HG02588 (cell line): ENCODE measurements around the gene SYT11.
"Not testable (repeated sequence)": the region's sequence is repeated elsewhere in the genome, so short reads cannot be mapped to it uniquely, and the experiment has no call there.

Source experiments
- ATAC-seq: cut with Tn5 transposase; IDR thresholded peaks from one replicate; pipeline ENCODE4 v1.9.1; 2021; ENCODE audit warnings: mild to moderate bottlenecking, moderate library complexity; ENCODE audit not compliant: unreplicated experiment

Gene SYT11, protein sequence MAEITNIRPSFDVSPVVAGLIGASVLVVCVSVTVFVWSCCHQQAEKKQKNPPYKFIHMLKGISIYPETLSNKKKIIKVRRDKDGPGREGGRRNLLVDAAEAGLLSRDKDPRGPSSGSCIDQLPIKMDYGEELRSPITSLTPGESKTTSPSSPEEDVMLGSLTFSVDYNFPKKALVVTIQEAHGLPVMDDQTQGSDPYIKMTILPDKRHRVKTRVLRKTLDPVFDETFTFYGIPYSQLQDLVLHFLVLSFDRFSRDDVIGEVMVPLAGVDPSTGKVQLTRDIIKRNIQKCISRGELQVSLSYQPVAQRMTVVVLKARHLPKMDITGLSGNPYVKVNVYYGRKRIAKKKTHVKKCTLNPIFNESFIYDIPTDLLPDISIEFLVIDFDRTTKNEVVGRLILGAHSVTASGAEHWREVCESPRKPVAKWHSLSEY

DNA sequence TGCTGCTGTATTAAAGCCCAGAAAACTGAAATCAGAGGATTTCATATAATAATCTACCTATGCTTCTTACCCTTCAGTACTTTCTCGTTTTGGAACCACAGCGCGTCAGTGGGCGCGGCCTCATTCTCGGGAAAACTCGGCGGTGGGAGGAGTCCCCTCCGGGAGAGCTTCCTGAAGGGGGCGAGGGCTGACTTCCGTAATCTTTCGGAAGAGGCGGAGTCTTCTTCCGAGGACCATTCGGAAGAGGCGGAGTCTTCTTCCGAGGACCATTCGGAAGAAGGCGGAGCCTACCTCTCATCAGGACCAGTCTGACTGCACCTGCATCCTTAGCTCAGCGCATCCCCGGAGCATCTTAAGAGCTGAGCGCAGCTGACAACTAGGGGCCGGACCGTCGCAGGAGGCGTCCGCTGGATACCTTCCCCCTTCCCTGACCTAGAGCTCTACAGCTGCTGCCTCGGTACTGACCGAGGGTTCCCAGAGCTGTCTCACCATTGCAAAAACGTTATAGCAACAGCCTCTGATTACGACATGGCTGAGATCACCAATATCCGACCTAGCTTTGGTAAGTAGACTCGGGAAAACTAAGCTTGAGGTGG is at the start of gene SYT11:
TSS of gene SYT11 (plus strand) at position 334 of the 596 bp plus-strand sequence. CDS start at position 529, 195 bp downstream.
- peak; percentile 61 for ATAC-seq

DNA sequence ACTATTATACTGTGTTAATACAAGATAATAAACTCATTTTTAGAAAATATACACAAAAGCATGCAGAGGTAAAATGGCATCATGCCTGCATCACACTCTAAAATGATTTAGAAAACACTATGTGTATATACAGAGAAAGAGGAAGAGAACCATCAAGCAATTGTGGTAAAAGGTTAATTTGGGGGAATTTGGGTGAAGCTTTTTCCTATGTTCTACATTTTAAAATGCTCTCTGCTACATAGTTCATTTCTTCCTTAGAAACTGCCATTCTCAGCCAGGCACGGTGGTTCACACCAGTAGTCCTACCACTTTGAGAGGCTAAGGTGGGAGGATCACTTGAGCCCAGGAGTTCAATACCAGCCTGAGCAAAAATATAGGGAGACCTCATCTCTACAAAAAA is 46.5 kb upstream of the SYT11 start:
- ATAC-seq = no peak

DNA sequence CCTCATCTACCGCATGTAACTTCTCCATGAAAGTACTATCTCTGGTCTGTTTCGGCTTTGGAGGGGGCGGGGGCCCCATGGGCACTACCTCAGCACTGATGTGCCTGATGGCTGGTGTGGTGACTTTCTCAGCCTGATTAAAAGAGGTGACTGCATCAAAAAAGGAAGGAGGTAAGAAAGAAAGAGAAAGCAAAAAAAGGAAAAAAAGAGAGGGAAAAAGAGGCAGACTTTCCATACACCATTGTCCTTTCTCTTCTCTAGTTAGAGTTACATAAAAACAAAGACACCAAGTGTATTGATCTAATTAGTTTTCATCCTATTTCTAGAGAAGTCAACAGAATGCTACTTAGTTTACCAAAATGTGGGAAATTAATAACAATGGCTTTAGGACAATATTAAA is 45.7 kb upstream of the SYT11 start:
- no peak for ATAC-seq

DNA sequence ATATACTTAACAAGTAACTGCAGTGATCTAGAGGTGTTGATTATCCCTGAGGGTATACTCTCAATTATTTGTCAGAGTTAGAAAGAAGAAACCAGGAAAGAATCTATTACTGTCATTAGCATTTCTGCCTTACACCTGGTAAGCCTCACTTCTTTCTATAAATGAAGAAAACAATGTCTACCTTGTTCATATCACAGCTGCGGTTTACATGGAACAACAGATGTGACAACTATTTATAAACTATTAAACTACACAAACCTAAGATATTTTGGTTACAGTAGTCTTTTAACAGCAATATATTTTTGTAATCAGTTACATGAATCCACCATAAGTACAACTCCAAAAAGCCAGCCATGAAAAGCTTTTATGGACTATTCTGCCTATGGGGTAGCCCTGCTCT is 43.0 kb upstream of the SYT11 start:
- no peak for ATAC-seq

DNA sequence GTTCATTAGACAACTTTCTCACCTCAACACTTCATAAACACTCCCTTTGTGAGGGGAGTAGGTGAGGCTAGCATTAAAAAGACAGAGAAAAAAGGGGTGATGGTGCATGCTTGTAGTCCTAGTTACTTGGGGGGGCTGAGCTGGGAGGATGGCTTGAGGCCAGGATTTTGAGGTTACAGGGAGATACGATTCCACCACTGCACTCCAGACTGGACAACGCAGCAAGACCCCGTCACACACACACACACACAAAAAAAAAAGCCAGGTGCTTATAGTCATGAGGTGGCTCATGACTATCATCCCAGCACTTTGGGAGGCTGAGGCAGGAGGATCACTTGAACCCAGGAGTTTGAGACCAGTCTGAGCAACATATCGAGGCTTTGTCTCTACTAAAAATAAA is 31.9 kb upstream of the SYT11 start:
- no peak for ATAC-seq

DNA sequence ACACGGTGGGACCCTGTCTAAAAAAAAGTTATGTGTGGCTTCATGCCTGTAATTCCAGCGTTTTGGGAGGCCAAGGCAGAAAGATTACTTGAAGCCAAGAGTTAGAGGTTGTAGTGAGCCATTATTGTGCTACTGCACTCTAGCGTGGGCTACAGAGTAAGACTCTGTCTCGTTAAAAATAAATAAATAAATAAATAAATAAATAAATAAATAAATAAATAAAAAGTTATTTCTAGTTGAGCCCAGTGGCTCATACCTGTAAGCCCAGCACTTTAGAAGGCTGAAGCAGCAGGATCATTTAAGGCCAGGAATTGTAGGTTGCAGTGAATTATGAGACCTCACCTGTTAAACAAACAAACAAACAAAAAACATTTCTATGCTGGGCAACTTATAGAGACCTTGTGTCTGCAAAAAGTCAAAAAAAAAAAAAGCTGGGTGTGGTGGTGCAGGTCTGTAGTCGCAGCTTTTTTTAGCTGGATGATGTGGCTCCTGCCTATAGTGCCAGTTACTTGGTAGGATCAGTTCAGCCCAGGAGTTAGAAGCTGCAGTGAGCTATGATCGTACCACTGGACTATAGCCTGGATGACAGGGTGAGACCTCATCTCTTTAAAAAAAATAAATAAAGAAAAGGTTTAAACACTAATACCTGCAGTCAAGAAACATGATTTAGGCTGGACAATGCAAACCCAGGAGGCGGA is 27.9 kb upstream of the SYT11 start:
- no peak for ATAC-seq

DNA sequence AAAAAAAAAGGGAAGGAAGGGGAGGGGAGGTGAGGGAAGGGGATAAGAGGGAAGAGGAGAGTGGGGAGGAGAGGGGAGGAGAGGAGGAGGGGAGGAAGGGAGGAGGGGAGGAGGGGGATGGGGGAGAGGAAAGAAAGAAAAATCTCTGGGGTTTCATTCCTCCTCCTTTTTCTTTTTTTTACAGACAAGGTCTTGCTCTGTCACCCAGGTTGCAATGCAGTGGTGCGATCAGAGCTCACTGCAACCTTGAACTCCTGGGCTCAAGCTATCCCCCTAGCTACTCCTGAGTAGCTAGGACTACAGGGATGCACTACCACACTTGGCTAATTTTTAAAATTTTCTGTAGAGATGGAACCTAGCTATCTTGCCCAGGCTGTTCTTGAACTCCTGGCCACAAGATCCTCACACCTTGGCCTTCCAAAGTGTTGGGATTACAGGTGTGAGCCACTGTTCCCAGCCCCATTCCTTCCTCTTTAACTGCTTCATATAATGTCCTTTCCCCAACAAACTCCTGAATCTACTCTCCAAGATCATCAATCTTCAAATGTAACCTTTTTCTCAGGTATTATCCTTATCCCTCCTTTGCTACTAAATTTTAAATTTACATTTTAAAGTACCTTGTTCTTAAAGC is 25.6 kb upstream of the SYT11 start:
- ATAC-seq = no peak

DNA sequence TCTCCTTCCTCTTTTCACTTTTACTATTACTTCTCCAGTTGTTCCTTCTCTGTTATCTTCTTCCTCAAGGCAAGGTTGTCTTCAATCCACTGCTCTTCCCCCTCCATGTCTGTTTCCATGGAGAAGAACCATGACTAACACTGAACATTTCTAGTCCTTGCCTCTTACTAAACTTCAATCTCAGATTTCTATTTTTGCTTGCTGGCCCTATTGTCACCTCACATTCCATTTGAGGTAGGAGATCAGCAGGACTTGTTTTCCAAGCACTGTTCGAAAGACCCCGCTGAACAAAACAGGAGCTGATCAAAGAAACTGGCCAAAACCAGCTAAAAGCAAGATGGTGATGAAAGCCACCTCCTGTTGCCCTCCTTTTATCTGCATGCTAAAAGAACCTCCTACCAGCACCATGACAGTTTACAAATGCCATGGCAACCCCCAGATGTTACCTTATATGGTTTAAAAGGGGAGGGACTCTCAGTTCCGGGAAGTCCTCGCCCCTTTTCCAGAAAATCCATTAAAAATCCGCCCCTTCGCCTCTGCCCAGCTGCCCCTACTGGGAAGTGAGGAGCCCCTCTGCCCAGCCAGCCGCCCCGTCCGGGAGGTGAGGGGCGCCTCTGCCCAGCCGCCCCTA is 25.0 kb upstream of the SYT11 start:
- ATAC-seq = no peak

DNA sequence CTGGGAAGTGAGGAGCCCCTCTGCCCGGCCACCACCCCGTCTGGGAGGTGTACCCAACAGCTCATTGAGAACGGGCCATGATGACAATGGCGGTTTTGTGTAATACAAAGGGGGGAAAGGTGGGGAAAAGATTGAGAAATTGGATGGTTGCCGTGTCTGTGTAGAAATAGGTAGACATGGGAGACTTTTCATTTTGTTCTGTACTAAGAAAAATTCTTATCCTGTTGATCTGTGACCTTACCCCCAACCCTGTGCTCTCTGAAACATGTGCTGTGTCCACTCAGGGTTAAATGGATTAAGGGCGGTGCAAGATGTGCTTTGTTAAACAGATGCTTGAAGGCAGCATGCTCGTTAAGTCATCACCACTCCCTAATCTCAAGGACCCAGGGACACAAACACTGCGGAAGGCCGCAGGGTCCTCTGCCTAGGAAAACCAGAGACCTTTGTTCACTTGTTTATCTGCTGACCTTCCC is 24.4 kb upstream of the SYT11 start:
- ATAC-seq = not testable (repeated sequence)

DNA sequence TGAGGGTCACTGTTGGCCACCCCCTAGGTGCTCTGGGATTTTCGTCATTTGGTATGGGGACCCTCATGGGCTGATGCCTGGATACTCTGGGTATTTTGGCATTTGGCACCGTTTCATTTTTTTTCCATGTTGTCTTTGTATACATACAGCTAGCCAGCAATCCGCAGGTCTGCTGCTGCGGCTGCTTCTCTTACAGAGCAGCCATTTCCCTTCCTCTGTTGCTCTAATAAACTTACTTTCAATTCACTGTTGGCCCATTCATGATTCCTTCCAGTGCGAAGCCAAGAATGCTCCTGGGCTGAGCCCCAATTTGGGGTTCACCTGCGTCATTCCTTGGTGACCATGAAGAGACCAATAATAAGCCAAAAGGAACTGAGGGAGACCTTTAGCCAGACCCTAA is 23.8 kb upstream of the SYT11 start:
- ATAC-seq = no peak

DNA sequence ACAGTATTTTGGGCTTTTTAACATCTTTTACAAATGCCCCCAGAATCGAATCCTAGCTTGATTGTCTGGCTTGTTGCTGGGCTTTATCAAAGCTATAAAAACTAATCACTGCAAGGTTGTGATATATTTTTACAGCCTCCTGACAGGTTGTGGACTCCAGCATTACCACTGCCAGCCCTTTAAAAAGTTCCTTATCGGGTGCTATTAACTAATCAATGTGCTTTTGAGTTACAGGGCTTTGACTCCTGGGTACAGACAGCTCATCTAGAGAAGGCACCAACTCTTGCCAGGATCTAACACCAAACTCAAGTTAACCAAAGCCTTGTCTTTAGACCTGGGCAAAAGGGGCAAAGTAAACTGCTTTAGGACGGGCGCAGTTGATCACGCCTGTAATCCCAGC is 19.0 kb upstream of the SYT11 start:
- no peak for ATAC-seq

DNA sequence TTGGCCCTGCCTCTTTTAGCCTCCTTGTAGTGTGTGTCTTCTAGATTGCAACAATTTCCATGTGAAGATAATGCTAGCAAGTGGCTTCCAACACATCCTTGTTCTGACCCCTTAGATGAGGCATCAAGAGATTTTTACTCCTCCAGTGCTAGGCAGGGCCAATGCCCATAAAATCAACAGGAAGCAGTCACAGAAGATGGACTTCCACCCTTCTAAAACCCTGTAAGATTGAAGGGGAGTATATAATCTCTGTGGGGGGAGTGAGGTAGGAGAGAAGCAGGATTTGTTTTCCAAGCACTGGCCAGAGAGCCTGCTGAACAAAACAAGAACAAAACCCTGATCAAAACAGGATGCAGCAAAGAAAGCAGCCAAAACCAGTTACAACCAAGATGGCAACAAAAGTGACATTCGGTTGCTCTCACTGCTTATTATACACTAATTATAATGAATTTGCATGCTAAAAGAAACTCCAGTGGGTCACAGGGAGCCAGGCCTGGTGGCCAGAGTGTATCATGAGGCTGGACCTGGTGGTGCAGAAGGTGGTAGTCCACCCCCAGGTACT is 14.4 kb upstream of the SYT11 start:
- no peak for ATAC-seq

DNA sequence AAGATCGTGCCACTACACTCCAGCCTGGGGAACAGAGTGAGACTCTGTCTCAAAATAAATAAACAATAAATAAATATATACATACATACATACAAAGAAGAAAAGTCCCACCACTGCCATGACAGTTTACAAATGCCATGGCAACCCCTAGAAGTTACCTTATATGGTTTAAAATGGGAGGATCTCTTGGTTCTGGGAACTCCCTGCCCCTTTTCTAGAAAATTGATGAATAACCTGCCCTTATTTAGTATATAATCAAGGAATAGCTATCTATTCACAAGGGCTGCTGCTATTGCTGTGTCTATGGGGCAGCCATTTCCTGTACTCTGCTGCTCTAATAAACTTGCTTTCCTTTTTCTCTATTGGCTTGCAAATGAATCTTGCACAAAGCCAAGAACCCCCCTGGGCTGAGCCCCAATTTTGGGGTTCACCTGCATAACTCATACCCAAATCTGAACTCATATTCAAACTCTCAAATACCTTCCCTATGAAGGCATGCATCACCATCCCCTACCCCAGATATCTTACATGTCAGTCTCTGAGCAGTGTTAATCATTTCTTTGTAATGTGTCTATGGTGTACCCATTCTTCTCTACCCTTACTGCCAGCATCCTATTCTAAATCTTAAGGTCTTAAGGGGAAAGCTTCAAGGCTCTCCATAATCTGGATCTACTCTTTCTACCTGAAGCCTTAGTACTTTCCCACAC is 11.4 kb upstream of the SYT11 start:
- ATAC-seq = no peak

DNA sequence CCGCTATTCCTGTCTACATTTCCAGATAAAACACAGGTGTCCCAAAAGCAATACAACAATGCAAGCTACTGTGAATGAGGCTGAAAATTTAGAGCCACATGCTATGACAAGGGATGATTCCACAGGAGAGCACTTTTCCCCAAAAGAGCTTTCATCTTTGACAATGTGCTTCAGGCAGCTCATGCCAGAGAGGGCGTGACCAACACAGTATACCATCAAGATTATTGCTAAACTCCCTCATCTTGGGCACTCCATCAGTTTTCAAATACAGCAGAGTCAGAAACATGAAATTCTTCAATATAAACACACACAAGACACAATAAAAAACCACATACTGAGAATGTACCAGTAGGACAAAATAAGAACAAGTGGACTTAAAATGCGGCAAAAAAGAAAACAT is 9.0 kb upstream of the SYT11 start:
- no peak for ATAC-seq

DNA sequence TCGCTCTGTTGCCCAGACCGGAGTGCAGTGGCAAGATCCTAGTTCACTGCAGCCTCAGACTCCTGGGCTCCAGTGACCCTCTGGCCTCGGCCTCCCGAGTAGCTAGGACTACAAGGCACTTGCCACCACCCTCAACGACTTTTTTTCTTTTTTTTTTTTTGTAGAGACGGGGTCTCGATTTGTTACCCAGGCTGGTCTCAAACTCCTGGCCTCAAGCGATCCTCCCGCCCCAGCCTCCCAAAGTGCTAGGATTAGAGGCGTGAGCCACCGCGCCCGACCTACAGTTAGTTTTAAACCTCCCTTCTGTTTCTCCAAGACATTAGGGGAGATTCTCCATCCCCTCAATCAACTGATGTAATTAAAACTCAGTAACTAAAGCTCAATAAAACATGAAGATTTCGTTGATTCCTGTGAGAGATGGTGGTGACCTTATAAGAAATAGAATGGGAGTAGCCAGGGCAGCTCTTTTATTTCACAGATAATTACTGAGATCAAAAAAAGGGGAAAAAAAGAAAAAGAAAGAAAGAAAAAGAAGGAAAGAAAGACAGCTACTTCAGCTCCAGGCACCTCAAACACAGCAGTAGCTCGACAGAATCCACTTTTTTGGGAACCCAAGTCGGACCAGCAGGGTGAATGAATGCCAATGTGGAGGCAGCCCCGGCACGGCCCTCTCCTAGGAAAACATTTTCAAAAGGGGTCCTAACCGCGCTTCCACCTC is 3.0 kb upstream of the SYT11 start:
- ATAC-seq = no peak

DNA sequence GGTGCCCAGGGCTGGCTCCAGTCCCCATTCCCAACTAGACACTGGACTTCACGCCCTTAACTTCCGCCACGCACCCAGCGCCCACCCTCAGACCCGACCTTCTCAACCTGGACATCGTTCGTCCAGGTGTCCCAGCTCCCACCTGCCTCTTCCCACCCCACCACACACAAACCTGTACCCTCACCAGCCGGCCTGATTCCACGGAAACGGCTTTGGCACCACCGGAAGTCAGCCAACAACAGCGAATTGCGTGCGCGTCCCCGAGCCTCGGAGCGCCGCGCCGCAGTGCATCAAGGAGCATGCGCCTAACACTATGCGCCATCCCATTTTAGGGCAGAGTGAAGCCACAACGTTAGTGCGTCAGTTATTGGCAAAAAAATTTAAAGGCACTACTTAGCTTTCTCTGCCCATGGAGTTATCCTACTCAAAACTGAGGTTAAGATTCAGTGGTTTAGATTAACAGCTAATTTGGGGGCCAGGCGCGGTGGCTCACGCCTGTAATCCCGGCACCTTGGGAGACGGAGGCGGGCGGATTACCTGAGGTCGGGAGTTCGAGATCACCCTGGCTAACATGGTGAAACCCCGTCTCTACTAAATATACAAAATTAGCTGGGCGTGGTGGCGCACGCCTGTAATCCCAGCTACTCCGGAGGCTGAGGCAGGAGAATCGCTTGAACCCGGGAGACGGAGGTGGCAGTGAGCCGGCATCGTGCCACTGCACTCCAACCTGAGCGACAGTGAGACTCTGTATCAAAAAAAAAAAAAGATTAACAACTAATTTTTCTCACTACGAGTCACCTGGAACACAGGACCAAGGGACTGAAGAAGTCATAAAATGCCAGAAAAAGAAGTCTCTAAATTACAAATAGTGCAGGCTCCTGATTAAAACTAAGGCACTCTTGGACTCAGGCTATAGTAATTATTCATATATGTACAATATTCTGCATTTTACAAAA is 2.1 kb upstream of the SYT11 start, which contains the start of gene GON4L:
TSS of gene GON4L (minus strand) at position 240 of the 956 bp plus-strand sequence. CDS start 3,434 bp downstream, outside the sequence.
- peak; percentile 42 for ATAC-seq

DNA sequence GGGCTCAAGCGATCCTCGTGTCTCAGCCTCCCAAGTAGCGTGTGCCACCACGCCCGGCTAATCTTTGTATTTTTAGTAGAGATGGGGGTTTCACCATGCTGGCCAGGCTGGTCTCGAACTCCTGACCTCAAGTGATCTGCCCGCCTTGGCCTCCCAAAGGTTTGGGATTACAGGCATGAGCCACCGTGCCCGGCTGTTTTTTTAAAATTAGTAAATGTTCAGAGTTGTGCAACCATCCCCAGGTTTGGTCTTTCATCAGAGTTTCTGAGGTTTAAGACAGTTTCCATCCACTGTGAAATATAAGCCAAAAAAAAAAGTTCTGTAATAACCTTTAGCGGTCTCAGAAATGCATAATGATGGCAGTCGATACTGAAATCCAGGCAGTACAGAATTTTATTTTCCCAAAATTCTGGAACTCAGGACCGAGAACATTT is 550 bp upstream of the SYT11 start:
- ATAC-seq = peak; percentile 3
